Panc1 (cell line): ENCODE data around the gene PIP5K1C. TPM values are rescaled to one million over a fixed set of nuclear protein-coding genes. Genes with fewer than 3 reads are reported as not detected.

Experiments used
- ATAC-seq: fragments of 200-7000 bp; cut with Tn5 transposase; 2 replicates; pipeline ENCODE4 v1.9.1; 2020; ENCODE audit warnings: mild to moderate bottlenecking, moderate library complexity
- BruUV-seq: library from RNA; stranded (reverse); fragments of 400-500 nt; replicated peaks from 2 replicates; lab custom pipeline; 2021; lab: Mats Ljungman, UMichigan
- CTCF ChIA-PET: fragments of 300-600 bp; sonication (Branson Sonifier 250); formaldehyde crosslinking; loops from one replicate; lab custom pipeline; 2022; ENCODE audit warnings: antibody characterized with exemption; lab: Charles Lee
- POLR2A ChIA-PET: fragments of 300-600 bp; sonication (Branson Sonifier 250); formaldehyde crosslinking; loops from one replicate; lab custom pipeline; 2022; ENCODE audit warnings: antibody characterized with exemption; lab: Charles Lee
- DNase-seq: peaks from one replicate; pipeline ENCODE4 v3.0.0-alpha.2; 2010; ENCODE audit warnings: low read depth, low spot score
- H3K27ac ChIP-seq: 2 replicates; pipeline ENCODE4 v1.5.1; 2011; ENCODE audit warnings: mild to moderate bottlenecking, low read length, inconsistent platforms
- H3K27me3 ChIP-seq: fragments of 200-500 bp; sonication (Bioruptor generic); 2 replicates; pipeline ENCODE4 v1.6.0; 2014; ENCODE audit warnings: low read length, inconsistent platforms; ENCODE audit not compliant: control insufficient read depth, insufficient read depth
- H3K36me3 ChIP-seq: fragments of 200-500 bp; sonication (Bioruptor generic); 2 replicates; pipeline ENCODE4 v1.5.1; 2014; ENCODE audit warnings: inconsistent platforms, mild to moderate bottlenecking, low read length, moderate library complexity; ENCODE audit not compliant: control insufficient read depth, insufficient read depth
- H3K4me1 ChIP-seq: 2 replicates; pipeline ENCODE4 v1.5.1; 2011; ENCODE audit warnings: inconsistent platforms, mild to moderate bottlenecking, low read length, moderate library complexity; ENCODE audit not compliant: control insufficient read depth, insufficient read depth
- H3K4me3 ChIP-seq, 2 experiments: 2 replicates each; pipeline ENCODE4 v1.5.1; 2011 to 2012; ENCODE audit warnings: low read depth in 2 of 2, low read length in 2 of 2, mild to moderate bottlenecking in 2 of 2, inconsistent platforms in 1 of 2, moderate library complexity in 1 of 2
- H3K9me3 ChIP-seq: fragments of 200-500 bp; sonication (Bioruptor generic); 2 replicates; pipeline ENCODE4 v1.5.1; 2014; ENCODE audit warnings: low read depth, mild to moderate bottlenecking, inconsistent platforms, low read length, moderate library complexity; ENCODE audit not compliant: control insufficient read depth, insufficient read depth
- POLR2AphosphoS5 ChIP-seq: IDR thresholded peaks from 2 replicates; pipeline ENCODE4 v1.6.1; 2012; ENCODE audit warnings: mild to moderate bottlenecking, low read depth, low read length, moderate library complexity
- SIN3A ChIP-seq: IDR thresholded peaks from 2 replicates; pipeline ENCODE4 v1.6.1; 2012; ENCODE audit warnings: low read depth, mild to moderate bottlenecking, low read length, moderate library complexity, borderline replicate concordance; ENCODE audit not compliant: insufficient read depth
- TCF7L2 ChIP-seq: IDR thresholded peaks from 2 replicates; pipeline ENCODE4 v1.6.1; 2011; ENCODE audit warnings: mild to moderate bottlenecking, low read depth, low read length, inconsistent platforms
- in situ Hi-C: cut with HindIII; loops from 2 replicates; pipeline ENCODE4 v1.10.0; 2016; ENCODE audit warnings: low sequenced_read_pairs, low pct_unique_long_range_greater_than_20kb
- intact Hi-C: fragments of 100-400 bp; cut with micrococcal nuclease; formaldehyde crosslinking; loops from one replicate; pipeline ENCODE4 v1.10.0; 2022; ENCODE audit not compliant: unreplicated experiment
- total RNA-seq: library from RNA; stranded (reverse); gene quantifications from one replicate; pipeline ENCODE4 v1.2.1, GENCODE V29; 2021; ENCODE audit not compliant: unreplicated experiment
- TF ChIP-seq, protein P1 (sequence below), 2 experiments: IDR thresholded peaks; 2 replicates each; pipeline ENCODE4 v1.6.1; 2011 to 2012; ENCODE audit warnings: low read depth in 2 of 2, control low read depth in 1 of 2, low read length in 1 of 2, mild to moderate bottlenecking in 1 of 2, moderate library complexity in 1 of 2; ENCODE audit not compliant: insufficient read depth in 1 of 2
- TF ChIP-seq, protein P2 (sequence below): fragments of 450-650 bp; IDR thresholded peaks from 2 replicates; pipeline ENCODE4 v1.5.1; 2017; ENCODE audit warnings: mild to moderate bottlenecking

The PIP5K1C gene
- total RNA-seq, 1 experiment from 2014 or later = 30.6 TPM

DNA sequence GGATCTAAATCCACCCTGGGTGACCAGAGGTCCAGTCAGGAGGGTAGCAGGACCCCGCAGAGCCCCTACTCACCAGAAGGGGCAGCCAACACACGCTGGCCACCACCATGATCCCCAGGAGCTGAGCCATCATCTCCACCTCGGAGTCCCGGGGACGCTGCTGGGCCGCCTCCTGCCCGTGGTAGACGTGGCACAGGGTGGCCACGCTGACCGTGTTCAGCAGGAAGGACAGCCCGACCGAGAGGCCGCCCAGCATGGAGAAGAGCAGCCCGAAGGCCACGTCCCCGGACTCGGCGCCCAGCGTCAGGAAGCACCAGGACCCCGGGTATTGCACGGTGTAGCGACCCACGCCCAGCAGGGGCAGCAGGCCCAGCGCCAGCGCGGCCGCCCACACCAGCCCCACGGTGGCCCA is 100.5 kb downstream of the PIP5K1C start:
- ChIA-PET CTCF (no interaction called here), POLR2A (no interaction called here)
- DNase-seq = no peak
- intact Hi-C loops = no loop called here
- H3K36me3 ChIP-seq = no peaks in the 10 kb centered on the region
- H3K4me1 ChIP-seq = peaks cover 13% of the 10 kb centered on the region
- H3K27ac ChIP-seq = no peak overlapping the region
- no TSS peak for BruUV-seq
- no peak overlapping the region for H3K4me3 ChIP-seq
- in situ Hi-C loops = no loop called here
- no peaks in the 10 kb centered on the region for H3K9me3 ChIP-seq
- ATAC-seq = no peak
- no peaks in the 10 kb centered on the region for H3K27me3 ChIP-seq
- TF ChIP-seq, protein P1, sequence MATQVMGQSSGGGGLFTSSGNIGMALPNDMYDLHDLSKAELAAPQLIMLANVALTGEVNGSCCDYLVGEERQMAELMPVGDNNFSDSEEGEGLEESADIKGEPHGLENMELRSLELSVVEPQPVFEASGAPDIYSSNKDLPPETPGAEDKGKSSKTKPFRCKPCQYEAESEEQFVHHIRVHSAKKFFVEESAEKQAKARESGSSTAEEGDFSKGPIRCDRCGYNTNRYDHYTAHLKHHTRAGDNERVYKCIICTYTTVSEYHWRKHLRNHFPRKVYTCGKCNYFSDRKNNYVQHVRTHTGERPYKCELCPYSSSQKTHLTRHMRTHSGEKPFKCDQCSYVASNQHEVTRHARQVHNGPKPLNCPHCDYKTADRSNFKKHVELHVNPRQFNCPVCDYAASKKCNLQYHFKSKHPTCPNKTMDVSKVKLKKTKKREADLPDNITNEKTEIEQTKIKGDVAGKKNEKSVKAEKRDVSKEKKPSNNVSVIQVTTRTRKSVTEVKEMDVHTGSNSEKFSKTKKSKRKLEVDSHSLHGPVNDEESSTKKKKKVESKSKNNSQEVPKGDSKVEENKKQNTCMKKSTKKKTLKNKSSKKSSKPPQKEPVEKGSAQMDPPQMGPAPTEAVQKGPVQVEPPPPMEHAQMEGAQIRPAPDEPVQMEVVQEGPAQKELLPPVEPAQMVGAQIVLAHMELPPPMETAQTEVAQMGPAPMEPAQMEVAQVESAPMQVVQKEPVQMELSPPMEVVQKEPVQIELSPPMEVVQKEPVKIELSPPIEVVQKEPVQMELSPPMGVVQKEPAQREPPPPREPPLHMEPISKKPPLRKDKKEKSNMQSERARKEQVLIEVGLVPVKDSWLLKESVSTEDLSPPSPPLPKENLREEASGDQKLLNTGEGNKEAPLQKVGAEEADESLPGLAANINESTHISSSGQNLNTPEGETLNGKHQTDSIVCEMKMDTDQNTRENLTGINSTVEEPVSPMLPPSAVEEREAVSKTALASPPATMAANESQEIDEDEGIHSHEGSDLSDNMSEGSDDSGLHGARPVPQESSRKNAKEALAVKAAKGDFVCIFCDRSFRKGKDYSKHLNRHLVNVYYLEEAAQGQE (IDR thresholded peaks at IDR 0.05; ENCODE audit: insufficient read depth in 1 of 2, low read depth in 2 of 2, low read length in 1 of 2) = no peak
- TF ChIP-seq TCF7L2 = no peak
- TF ChIP-seq, protein P2, sequence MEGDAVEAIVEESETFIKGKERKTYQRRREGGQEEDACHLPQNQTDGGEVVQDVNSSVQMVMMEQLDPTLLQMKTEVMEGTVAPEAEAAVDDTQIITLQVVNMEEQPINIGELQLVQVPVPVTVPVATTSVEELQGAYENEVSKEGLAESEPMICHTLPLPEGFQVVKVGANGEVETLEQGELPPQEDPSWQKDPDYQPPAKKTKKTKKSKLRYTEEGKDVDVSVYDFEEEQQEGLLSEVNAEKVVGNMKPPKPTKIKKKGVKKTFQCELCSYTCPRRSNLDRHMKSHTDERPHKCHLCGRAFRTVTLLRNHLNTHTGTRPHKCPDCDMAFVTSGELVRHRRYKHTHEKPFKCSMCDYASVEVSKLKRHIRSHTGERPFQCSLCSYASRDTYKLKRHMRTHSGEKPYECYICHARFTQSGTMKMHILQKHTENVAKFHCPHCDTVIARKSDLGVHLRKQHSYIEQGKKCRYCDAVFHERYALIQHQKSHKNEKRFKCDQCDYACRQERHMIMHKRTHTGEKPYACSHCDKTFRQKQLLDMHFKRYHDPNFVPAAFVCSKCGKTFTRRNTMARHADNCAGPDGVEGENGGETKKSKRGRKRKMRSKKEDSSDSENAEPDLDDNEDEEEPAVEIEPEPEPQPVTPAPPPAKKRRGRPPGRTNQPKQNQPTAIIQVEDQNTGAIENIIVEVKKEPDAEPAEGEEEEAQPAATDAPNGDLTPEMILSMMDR = no peak
- no peak for TF ChIP-seq SIN3A
- no peak for TF ChIP-seq POLR2AphosphoS5

DNA sequence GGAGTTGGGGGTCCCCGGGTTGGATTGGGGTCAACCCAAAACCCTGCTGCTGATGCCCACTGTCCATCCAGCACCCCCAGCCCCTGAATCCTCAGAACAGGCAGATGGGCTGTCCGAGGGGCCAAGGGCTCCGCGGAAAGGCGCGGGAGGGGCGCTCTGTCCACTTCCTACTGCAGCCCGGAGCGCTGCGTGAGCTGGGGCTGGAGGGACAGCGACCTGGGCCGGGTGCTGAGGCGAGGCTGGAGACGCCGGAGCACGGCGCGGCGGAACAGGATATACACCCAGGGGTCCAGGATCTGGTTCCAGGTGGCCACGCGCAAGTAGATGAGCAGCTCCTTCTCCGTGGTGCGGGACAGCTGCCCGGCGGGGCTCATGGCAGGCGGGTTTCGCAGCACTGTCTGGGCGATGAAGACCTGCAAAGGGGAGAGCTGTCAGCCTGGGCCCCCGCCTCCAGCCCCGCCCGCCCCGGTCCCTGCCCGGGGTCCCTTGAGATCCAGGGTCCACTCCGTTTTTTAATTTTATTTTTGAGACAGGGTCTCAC is 104.7 kb downstream of the PIP5K1C start:
- no peak overlapping the region for H3K27ac ChIP-seq
- intact Hi-C loops (no loop called here), in situ Hi-C loops (no loop called here)
- H3K4me3 ChIP-seq = no peak overlapping the region
- BruUV-seq = no TSS peak
- POLR2A ChIA-PET = no interaction called here
- CTCF ChIA-PET = no interaction called here
- H3K27me3 ChIP-seq = no peaks in the 10 kb centered on the region
- ATAC-seq (no peak), DNase-seq (no peak)
- H3K4me1 ChIP-seq = no peaks in the 10 kb centered on the region
- TF ChIP-seq SIN3A (no peak), TCF7L2 (no peak), POLR2AphosphoS5 (no peak)
- TF ChIP-seq, protein P1 (IDR thresholded peaks at IDR 0.05; ENCODE audit: insufficient read depth in 1 of 2, low read depth in 2 of 2, low read length in 1 of 2) = no peak
- TF ChIP-seq, protein P2 = no peak
- H3K9me3 ChIP-seq = no peaks in the 10 kb centered on the region
- H3K36me3 ChIP-seq = no peaks in the 10 kb centered on the region
